ENCODE data around the gene PBXIP1.
A peak's percentile ranks its signal among the peaks of the same experiment; 100 is the strongest.
"Not testable (repeated sequence)": the region's sequence is repeated elsewhere in the genome, so short reads cannot be mapped to it uniquely, and the experiment has no call there.

Gene PBXIP1

GRCh38 chr1:154994591-154994990 is 38.7 kb upstream of the PBXIP1 start:
- DNase-seq, result no peak

GRCh38 chr1:154994269-154994587 is 38.3 kb upstream of the PBXIP1 start:
- no peak for DNase-seq

GRCh38 chr1:154993572-154994268 is 37.8 kb upstream of the PBXIP1 start, which contains the start of gene LENEP:
LENEP (plus strand) TSS chr1:154993586; CDS start chr1:154993608, 22 bp downstream.
- DNase-seq, result no peak

- no peak for DNase-seq
Observed at GRCh38 chr1:154992721-154993571, 37.0 kb upstream of the PBXIP1 start.

- DNase-seq, result no peak
Observed at GRCh38 chr1:154990276-154990675, 34.4 kb upstream of the PBXIP1 start.

GRCh38 chr1:154989195-154989860 is 33.4 kb upstream of the PBXIP1 start:
- no peak for DNase-seq

- no peak for DNase-seq
Observed at GRCh38 chr1:154988058-154988954, 32.4 kb upstream of the PBXIP1 start.

- no peak for DNase-seq
Observed at GRCh38 chr1:154987326-154987725, 31.4 kb upstream of the PBXIP1 start.

- DNase-seq, result not testable (repeated sequence)
Observed at GRCh38 chr1:154986736-154987135, 30.8 kb upstream of the PBXIP1 start.

- DNase-seq, result no peak
Observed at GRCh38 chr1:154983776-154984466, 28.0 kb upstream of the PBXIP1 start.

GRCh38 chr1:154982897-154983648 is 27.2 kb upstream of the PBXIP1 start, which contains the start of gene FLAD1:
FLAD1 (plus strand) TSS chr1:154983344; CDS start chr1:154983695, 351 bp downstream.
- peak; percentile 87 for DNase-seq

GRCh38 chr1:154982341-154982740 is 26.4 kb upstream of the PBXIP1 start:
- no peak for DNase-seq

- no peak for DNase-seq
Observed at GRCh38 chr1:154978360-154978759, 22.5 kb upstream of the PBXIP1 start.

- not testable (repeated sequence) for DNase-seq
Observed at GRCh38 chr1:154977762-154978161, 21.9 kb upstream of the PBXIP1 start.

- no peak for DNase-seq
Observed at GRCh38 chr1:154975409-154976059, 19.6 kb upstream of the PBXIP1 start.

- peak; percentile 73 for DNase-seq
Observed at GRCh38 chr1:154974808-154975408, 19.0 kb upstream of the PBXIP1 start.

GRCh38 chr1:154974102-154974807 is 18.4 kb upstream of the PBXIP1 start, which contains the start of gene CKS1B:
CKS1B (plus strand) TSS chr1:154974681; CDS start chr1:154974746, 65 bp downstream.
- peak; percentile 78 for DNase-seq

- peak; percentile 53 for DNase-seq
Observed at GRCh38 chr1:154973344-154974101, 17.6 kb upstream of the PBXIP1 start.
